Keratinocyte (primary cell): ENCODE results near the gene NECTIN2. TPM values are rescaled to one million over a fixed set of nuclear protein-coding genes. Genes with fewer than 3 reads are reported as not detected.

Experiments used
- DNase-seq: peaks from one replicate; pipeline ENCODE4 v3.0.0-alpha.2; 2011; ENCODE audit warnings: low read depth, missing footprints, low spot score
- FAIRE-seq: peaks from 2 replicates; lab custom pipeline; 2011; peaks lifted over from hg19 to GRCh38; lab: Jason Lieb, UNC
- H2AFZ ChIP-seq: 2 replicates; pipeline ENCODE4 v1.6.0; 2012; ENCODE audit warnings: low read length, control low read depth, inconsistent platforms; ENCODE audit not compliant: control insufficient read depth
- H3K27ac ChIP-seq: 2 replicates; pipeline ENCODE4 v1.5.1; 2011; ENCODE audit warnings: low read length; ENCODE audit not compliant: control insufficient read depth, insufficient read depth
- H3K27me3 ChIP-seq: 3 replicates; pipeline ENCODE4 v1.6.0; 2011; ENCODE audit warnings: low read length; ENCODE audit not compliant: control insufficient read depth, insufficient read depth; ENCODE audit errors: extremely low read depth
- H3K36me3 ChIP-seq, 2 experiments: 2 replicates in 1 of 2; 3 replicates in 1 of 2; pipeline ENCODE4 v1.5.1; 2011; ENCODE audit warnings: low read length in 2 of 2, mild to moderate bottlenecking in 1 of 2; ENCODE audit not compliant: control insufficient read depth in 2 of 2, insufficient read depth in 2 of 2; ENCODE audit errors: extremely low read depth in 1 of 2
- H3K4me1 ChIP-seq: 3 replicates; pipeline ENCODE4 v1.5.1; 2011; ENCODE audit warnings: low read length; ENCODE audit not compliant: control insufficient read depth, insufficient read depth; ENCODE audit errors: extremely low read depth
- H3K4me2 ChIP-seq: 3 replicates; pipeline ENCODE4 v1.6.0; 2011; ENCODE audit warnings: low read depth, low read length; ENCODE audit not compliant: control insufficient read depth, insufficient read depth; ENCODE audit errors: extremely low read depth
- H3K4me3 ChIP-seq, 3 experiments: fragments of 200-600 bp in 1 of 3; sonication (generic) in 1 of 3; 2 replicates in 2 of 3; 3 replicates in 1 of 3; pipeline ENCODE4 v1.5.1; 2011 to 2016; ENCODE audit warnings: low read length in 3 of 3, mild to moderate bottlenecking in 3 of 3, control low read depth in 2 of 3, inconsistent platforms in 1 of 3, low read depth in 1 of 3, mixed read lengths in 1 of 3, mixed run types in 1 of 3, moderate library complexity in 1 of 3; ENCODE audit not compliant: control insufficient read depth in 2 of 3, insufficient read depth in 2 of 3; ENCODE audit errors: extremely low read depth in 1 of 3
- H3K79me2 ChIP-seq: 2 replicates; pipeline ENCODE4 v1.6.0; 2012; ENCODE audit warnings: low read length; ENCODE audit not compliant: control insufficient read depth, insufficient read depth
- H3K9ac ChIP-seq: 3 replicates; pipeline ENCODE4 v1.6.0; 2011; ENCODE audit warnings: low read length; ENCODE audit not compliant: control insufficient read depth, insufficient read depth; ENCODE audit errors: extremely low read depth
- H3K9me1 ChIP-seq: 3 replicates; pipeline ENCODE4 v1.6.0; 2011; ENCODE audit warnings: low read length; ENCODE audit not compliant: control insufficient read depth, insufficient read depth; ENCODE audit errors: extremely low read depth
- H3K9me3 ChIP-seq: 2 replicates; pipeline ENCODE4 v1.5.1; 2012; ENCODE audit warnings: low read depth, low read length; ENCODE audit not compliant: control insufficient read depth
- H4K20me1 ChIP-seq: 3 replicates; pipeline ENCODE4 v1.6.0; 2011; ENCODE audit warnings: low read length; ENCODE audit not compliant: control insufficient read depth, insufficient read depth; ENCODE audit errors: extremely low read depth
- CTCF ChIP-seq, 3 experiments: IDR thresholded peaks in 1 of 3; conservative IDR thresholded peaks in 1 of 3; optimal IDR thresholded peaks in 1 of 3; 2 replicates in 2 of 3; 3 replicates in 1 of 3; pipeline versions ENCODE3 to v1.5.1; 2011; ENCODE audit warnings: low read length in 3 of 3, mild to moderate bottlenecking in 3 of 3, moderate library complexity in 2 of 3, control low read depth in 1 of 3, inconsistent platforms in 1 of 3; ENCODE audit not compliant: insufficient read depth in 2 of 3; ENCODE audit errors: extremely low read depth in 1 of 3
- EZH2 ChIP-seq: IDR thresholded peaks from one replicate; pipeline ENCODE4 v1.6.1; 2012; ENCODE audit warnings: inconsistent platforms, mild to moderate bottlenecking, low read length, moderate library complexity
- dilution Hi-C: fragments of 300-500 bp; cut with MboI; formaldehyde crosslinking; loops from one replicate; pipeline ENCODE4 v1.7.0; 2020; ENCODE audit warnings: low sequenced_read_pairs; ENCODE audit not compliant: extremely low pct_ligation_motif_present
- polyA plus RNA-seq, 5 experiments: library from polyadenylated mRNA; depleted of rRNA in 3 of 5; stranded (reverse) in 3 of 5; stranded (forward) in 1 of 5; unstranded in 1 of 5; fragments of >200 nt; gene quantifications; 1 replicate in 1 of 5; 2 replicates in 3 of 5; 3 replicates in 1 of 5; pipeline versions ENCODE4 v1.2.1 to v1.2.3, GENCODE V29; 2011 to 2012; ENCODE audit warnings: missing spikeins in 2 of 5, low read depth in 1 of 5, low replicate concordance in 1 of 5

Gene NECTIN2
- polyA plus RNA-seq, 1 donor (not counting 4 experiments of a cell fraction or from before 2014, with no cell fraction given): 26.8 TPM

GRCh38 chr19:44813841-44814470 is 32.1 kb upstream of the NECTIN2 start:
- TF ChIP-seq EZH2 (no peak), CTCF (optimal IDR thresholded peaks at IDR 0.05 in 1 of 3, IDR thresholded peaks at IDR 0.05 in 1 of 3, conservative IDR thresholded peaks at IDR 0.05 in 1 of 3; ENCODE audit: extremely low read depth in 1 of 3, insufficient read depth in 2 of 3, low read length in 3 of 3) (no peak)
- no peak overlapping the region for H3K9ac ChIP-seq
- no peaks in the 10 kb centered on the region for H3K9me3 ChIP-seq
- DNase-seq (no peak), FAIRE-seq (no peak)
- H3K27me3 ChIP-seq: no peaks in the 10 kb centered on the region
- dilution Hi-C loops: no loop called here
- no peaks in the 10 kb centered on the region for H3K79me2 ChIP-seq
- no peaks in the 10 kb centered on the region for H3K9me1 ChIP-seq
- peaks cover 23 to 28% of the 10 kb centered on the region in 2 experiments for H3K36me3 ChIP-seq
- H4K20me1 ChIP-seq: peaks cover 4% of the 10 kb centered on the region
- no peak overlapping the region for H3K27ac ChIP-seq
- H3K4me1 ChIP-seq: peaks cover 16% of the 10 kb centered on the region
- no peak overlapping the region for H2AFZ ChIP-seq
- no peak overlapping the region for H3K4me3 ChIP-seq
- no peak overlapping the region for H3K4me2 ChIP-seq

- peaks cover 25 to 28% of the 10 kb centered on the region in 2 experiments for H3K36me3 ChIP-seq
- no peak overlapping the region for H2AFZ ChIP-seq
Observed at GRCh38 chr19:44814517-44814916, 31.6 kb upstream of the NECTIN2 start.

GRCh38 chr19:44816301-44816700 is 29.8 kb upstream of the NECTIN2 start:
- TF ChIP-seq CTCF (optimal IDR thresholded peaks at IDR 0.05 in 1 of 3, IDR thresholded peaks at IDR 0.05 in 1 of 3, conservative IDR thresholded peaks at IDR 0.05 in 1 of 3; ENCODE audit: extremely low read depth in 1 of 3, insufficient read depth in 2 of 3, low read length in 3 of 3) (no peak), EZH2 (no peak)
- no peak overlapping the region for H3K27ac ChIP-seq
- DNase-seq (no peak), FAIRE-seq (no peak)
- no peak overlapping the region for H3K9ac ChIP-seq
- peaks cover 4% of the 10 kb centered on the region for H4K20me1 ChIP-seq
- H3K79me2 ChIP-seq: no peaks in the 10 kb centered on the region
- H3K9me1 ChIP-seq: no peaks in the 10 kb centered on the region
- H3K4me2 ChIP-seq: no peak overlapping the region
- no peak overlapping the region for H3K4me3 ChIP-seq
- dilution Hi-C loops: no loop called here
- no peaks in the 10 kb centered on the region for H3K9me3 ChIP-seq
- no peaks in the 10 kb centered on the region for H3K27me3 ChIP-seq
- H3K4me1 ChIP-seq: no peaks in the 10 kb centered on the region
- peaks cover 26% of the 10 kb centered on the region in 2 experiments for H3K36me3 ChIP-seq
- H2AFZ ChIP-seq: no peak overlapping the region

More at GRCh38 chr19:44814517-44814916, 31.6 kb upstream of the NECTIN2 start:
- H3K27me3 ChIP-seq: no peaks in the 10 kb centered on the region
- FAIRE-seq (no peak), DNase-seq (no peak)
- H3K79me2 ChIP-seq: no peaks in the 10 kb centered on the region
- H3K9me1 ChIP-seq: no peaks in the 10 kb centered on the region
- no peak overlapping the region for H3K9ac ChIP-seq
- dilution Hi-C loops: no loop called here
- H3K4me3 ChIP-seq: no peak overlapping the region
- TF ChIP-seq EZH2: no peak
- H4K20me1 ChIP-seq: peaks cover 4% of the 10 kb centered on the region
- no peaks in the 10 kb centered on the region for H3K9me3 ChIP-seq
- no peak overlapping the region for H3K4me2 ChIP-seq
- no peak overlapping the region for H3K27ac ChIP-seq
- H3K4me1 ChIP-seq: peaks cover 11% of the 10 kb centered on the region
